DMS153 (cell line): Measurements from ENCODE around the gene FABP3.

Source experiments
- DNase-seq: peaks from one replicate; lab custom pipeline; 2025; lab: John Stamatoyannopoulos, UW

Gene FABP3

GRCh38 chr1:31371121-31371959 is 1.5 kb downstream of the FABP3 start:
- no peak for DNase-seq

GRCh38 chr1:31370565-31370964 is 2.3 kb downstream of the FABP3 start:
- no peak for DNase-seq

- no peak for DNase-seq
Observed at GRCh38 chr1:31370021-31370420, 2.9 kb downstream of the FABP3 start.

GRCh38 chr1:31368611-31369107 is 4.2 kb downstream of the FABP3 start:
- peak; percentile 64 for DNase-seq

- DNase-seq: peak; percentile 95
Observed at GRCh38 chr1:31366796-31367195, 6.1 kb downstream of the FABP3 start.

GRCh38 chr1:31364561-31365250 is 8.2 kb downstream of the FABP3 start:
- DNase-seq: no peak

GRCh38 chr1:31362032-31362431 is 10.8 kb downstream of the FABP3 start:
- DNase-seq: no peak

- no peak for DNase-seq
Observed at GRCh38 chr1:31361607-31362006, 11.3 kb downstream of the FABP3 start.

- no peak for DNase-seq
Observed at GRCh38 chr1:31356427-31356826, 16.4 kb downstream of the FABP3 start.

- no peak for DNase-seq
Observed at GRCh38 chr1:31354283-31354682, 18.6 kb downstream of the FABP3 start.

- DNase-seq: no peak
Observed at GRCh38 chr1:31348449-31348848, 24.4 kb downstream of the FABP3 start.

- DNase-seq: no peak
Observed at GRCh38 chr1:31346785-31347184, 26.1 kb downstream of the FABP3 start.

GRCh38 chr1:31345635-31346034 is 27.2 kb downstream of the FABP3 start:
- no peak for DNase-seq

- DNase-seq: no peak
Observed at GRCh38 chr1:31344503-31344902, 28.4 kb downstream of the FABP3 start.

- no peak for DNase-seq
Observed at GRCh38 chr1:31336687-31337467, 36.0 kb downstream of the FABP3 start.

- peak; percentile 81 for DNase-seq
Observed at GRCh38 chr1:31335007-31335406, 37.9 kb downstream of the FABP3 start.

GRCh38 chr1:31327381-31327780 is 45.5 kb downstream of the FABP3 start:
- DNase-seq: no peak

- no peak for DNase-seq
Observed at GRCh38 chr1:31326461-31326860, 46.4 kb downstream of the FABP3 start.

GRCh38 chr1:31324992-31325391 is 47.9 kb downstream of the FABP3 start:
- DNase-seq: no peak

- no peak for DNase-seq
Observed at GRCh38 chr1:31324093-31324492, 48.8 kb downstream of the FABP3 start.

- DNase-seq: no peak
Observed at GRCh38 chr1:31318146-31318545, 54.7 kb downstream of the FABP3 start.

- no peak for DNase-seq
Observed at GRCh38 chr1:31315902-31316301, 57.0 kb downstream of the FABP3 start.
